Measurements from ENCODE around the gene FRY.
"Not testable (repeated sequence)": the region's sequence is repeated elsewhere in the genome, so short reads cannot be mapped to it uniquely, and the experiment has no call there.

Gene FRY

DNA sequence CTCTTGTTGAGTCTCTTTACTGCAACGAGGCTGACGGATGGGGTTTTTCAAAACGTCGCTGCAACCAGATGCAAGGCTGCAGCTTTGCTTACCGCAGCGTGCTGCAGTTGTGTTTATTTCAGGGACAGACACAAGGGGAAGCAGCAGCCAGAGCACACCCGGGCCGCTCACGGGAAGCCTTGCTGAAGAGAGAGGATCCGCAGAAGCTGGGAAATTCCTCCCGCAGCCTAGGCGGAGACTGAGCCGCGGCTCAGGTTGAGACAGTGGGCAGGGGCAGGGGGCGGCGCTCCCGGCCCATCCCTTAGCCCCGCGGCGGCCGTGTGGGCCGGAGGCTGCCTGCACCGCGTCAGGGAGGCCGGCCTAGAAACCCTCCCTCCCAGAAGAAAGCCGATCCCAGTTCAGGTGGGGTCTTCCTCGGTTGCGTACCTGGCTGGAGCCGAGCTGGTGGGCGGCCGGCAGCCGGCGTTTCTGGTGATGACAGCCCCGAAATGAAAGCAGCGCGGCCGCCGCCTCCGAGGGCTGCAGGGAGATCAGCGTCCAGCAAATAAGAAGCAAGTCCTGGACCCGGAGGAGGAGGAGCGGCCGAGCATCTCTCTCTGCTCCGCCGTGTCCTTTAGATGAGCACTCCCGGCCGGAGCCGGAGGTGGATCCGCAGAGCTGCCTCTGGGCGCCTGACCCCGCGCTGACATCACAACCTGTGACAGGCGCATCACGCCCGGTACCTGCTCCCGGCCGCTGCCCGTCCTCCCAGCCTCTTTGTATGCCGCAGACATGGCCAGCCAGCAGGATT lies at the start of gene FRY:
TSS of gene FRY (plus strand) at position 750 of the 790 bp plus-strand sequence. CDS start at position 772, 22 bp downstream.
- DNase-seq = no peak

DNA sequence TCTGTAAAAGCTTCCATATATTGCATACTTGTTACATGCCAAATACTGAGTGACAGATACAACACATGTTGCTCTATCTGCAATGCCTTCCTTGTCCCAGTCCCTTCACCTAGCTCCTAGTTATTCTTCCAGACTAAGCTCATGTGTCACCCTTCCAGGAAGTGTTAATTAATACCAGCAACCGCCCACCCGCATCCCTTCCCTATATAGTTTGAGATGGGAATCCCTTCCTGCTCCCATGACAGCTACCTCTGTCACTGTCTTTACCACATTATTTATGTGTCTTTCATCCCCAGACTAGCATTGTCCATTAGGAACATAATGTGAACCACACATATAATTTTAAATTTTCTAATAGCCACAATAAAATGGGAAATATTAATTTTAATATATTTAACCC lies 49.5 kb upstream of the FRY start:
- DNase-seq = no peak

DNA sequence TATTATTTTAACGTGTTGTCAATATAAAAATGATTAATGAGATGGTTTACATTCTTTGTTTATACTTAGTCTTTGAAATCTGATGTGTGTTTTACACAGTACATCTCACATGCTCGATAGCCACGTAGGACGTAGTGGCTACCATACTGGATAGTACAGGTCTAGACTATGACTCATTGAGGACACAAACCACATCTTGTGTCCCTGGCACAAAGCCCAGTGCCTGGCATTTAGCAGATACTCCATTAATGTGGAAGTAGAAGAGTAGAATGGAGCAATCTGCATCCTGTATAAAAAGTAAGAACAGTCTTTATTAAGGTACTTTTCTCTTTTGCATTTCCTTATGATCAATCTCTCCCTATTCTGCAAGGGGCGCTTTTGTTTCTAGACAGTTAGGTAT lies 49.0 kb upstream of the FRY start:
- DNase-seq = peak; percentile 63

- DNase-seq = not testable (repeated sequence)
Observed at GRCh38 chr13:31983696-31984095, 47.9 kb upstream of the FRY start.

DNA sequence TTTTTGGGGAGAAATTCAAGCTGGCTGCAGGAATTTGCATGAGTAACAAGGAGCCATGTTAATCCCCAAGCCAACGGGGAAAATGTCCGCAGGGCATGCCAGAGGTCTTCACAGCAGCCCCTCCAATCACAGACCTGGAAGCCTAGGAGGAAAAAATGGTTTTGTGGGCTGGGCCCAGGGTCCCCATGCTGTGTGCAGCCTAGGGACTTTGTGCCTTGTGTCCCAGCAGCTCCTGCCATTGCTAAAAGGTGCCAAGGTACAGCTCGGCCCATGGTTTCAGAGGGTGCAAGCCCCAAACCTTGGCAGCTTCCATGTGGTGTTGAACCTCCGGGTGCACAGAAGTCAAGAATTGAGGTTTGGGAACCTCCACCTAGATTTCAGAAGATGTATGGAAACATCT lies 47.2 kb upstream of the FRY start:
- not testable (repeated sequence) for DNase-seq

DNA sequence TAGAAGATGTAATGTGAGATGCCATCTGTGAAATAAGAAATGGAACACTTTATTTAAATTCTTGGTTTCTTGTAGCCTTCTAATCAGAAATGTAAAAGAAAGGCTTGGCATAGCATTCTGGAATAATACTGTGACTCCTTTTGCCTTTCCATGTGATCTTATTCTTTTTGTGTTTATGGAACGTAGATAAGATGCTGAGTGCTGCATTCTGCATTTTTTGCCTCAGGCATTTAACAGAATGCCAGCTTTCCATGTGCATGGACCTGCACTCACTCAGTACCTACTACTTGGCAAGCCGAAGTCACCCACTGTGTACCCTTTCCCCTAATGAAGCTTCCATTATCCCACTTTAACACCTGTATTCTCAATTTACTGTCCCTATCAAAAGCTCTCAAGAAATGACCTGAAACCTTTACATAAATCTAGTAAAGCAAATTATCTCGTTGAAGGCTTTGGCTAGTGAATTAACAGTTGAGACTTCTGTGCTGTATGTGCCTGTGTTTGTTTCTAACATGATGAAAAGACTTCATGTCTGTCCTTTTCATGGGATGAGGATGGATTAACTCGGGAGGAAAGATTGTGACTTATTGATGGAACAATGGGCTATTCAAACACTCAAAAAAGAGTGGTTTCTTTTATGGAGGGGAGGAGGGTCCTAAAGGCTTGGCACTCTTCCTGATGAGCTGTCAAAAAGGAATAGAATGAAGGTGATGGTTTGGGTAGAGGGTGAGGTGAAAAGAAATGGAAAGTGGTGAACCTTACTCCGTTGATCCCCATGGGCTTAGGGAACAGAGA lies 44.7 kb upstream of the FRY start:
- no peak for DNase-seq

- DNase-seq = no peak
Observed at GRCh38 chr13:31987535-31988170, 43.9 kb upstream of the FRY start.

- not testable (repeated sequence) for DNase-seq
Observed at GRCh38 chr13:31994367-31994766, 37.2 kb upstream of the FRY start.

DNA sequence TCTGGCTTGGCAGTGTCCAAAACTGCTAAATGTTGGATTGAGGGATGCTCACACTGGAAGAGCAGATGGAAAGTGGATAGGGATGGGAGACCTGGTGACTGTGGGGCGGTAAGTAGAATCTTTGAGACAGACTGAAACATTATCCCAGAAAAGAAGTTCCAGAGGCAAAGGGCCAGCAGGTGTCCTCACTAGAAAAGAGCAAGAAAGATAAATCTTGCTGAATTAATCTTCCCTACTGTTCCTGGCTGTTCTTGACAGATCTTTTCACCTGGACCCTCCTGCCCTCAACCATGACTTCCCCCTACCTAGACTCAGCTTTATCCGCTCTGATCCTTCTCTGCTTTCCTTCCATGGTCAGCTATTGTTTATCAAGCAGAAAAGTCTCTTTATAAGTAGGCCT lies 35.0 kb upstream of the FRY start:
- DNase-seq = no peak

GRCh38 chr13:31997641-31998040 lies 33.9 kb upstream of the FRY start:
- no peak for DNase-seq

DNA sequence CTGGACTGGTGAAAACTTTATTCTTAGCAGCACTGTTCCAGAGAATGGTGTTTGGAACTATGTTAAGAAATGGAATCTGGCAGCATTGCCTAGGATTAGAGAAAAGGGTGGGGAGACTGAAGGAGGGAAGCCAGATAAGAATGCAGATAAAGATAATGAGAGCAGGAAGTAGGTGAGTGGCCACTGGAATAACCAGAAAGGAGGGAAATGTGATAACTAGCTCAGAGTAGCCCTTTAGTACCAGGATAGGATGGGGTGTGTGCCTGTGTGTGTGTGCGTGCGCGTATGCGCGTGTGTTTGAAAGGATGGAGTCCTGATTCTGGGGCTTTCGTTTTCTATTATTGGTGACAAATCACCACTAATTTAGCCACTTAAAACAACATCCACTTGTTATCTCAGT lies 33.4 kb upstream of the FRY start:
- DNase-seq = no peak

GRCh38 chr13:32000754-32001153 lies 30.8 kb upstream of the FRY start:
- DNase-seq = not testable (repeated sequence)

DNA sequence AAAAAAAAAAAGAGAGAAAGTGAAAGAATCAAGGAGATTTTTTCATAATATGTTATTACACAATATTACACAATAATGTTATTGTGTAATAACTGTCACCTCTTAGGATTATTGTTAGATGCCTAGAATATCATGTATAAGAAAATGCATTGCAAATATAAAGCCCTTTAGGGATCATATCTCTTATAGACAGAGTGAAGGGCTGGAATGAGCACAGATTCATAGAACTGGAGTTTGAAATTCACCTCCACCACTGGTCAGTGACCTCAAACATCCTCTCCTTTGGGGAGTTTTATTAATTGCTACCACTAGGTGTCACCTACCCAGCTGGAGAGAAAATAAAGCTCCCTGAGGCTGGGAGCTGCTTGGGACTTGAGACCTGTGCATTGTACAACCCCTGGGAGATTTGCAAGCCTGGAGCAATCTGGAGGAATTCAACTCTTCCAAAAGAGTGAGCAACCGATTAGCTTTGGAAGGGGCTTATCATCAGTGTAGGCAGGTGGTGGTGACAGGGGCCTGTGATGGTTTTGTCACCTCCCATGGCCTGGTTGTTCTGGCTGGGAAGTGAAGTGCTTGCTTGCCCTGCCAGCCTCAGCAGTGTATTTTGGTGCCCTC lies 30.3 kb upstream of the FRY start:
- DNase-seq = no peak

DNA sequence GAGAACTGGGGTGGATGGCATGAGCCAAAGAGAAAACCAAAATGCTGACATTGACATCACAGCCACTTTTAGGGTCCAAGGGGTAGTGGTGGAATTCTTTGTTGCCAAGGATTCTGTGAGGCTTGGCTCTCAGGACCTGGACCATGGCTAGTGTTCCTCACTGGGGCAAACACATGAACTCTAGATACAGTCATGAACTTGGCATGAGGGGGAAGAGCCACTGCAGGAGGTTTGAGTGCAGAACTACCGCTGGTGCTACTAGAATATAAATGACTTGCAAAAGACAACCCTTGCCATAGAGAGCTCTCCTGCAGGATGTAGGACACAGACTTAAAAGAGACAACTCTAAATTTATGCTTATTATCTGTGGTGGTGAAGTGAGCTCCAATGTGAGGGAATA lies 29.8 kb upstream of the FRY start:
- DNase-seq = no peak

DNA sequence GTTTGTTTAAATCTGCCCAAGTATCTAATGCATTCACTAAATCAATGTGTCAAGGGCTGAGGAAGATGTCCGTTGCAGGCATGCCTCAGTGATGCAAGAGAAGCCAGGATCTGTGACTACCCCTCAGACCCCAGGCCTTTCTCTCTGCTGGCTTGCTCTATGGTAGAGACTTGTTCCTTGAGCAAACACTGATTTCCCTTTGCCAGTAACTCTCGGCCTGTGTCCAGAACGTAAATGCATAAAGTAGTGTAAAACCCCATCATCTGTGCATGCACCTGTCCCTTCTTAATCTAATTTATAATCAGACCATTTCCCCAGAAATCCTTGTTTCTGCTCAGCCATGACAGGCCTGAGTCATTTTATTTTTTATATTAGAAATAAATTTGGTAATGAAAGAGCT lies 28.7 kb upstream of the FRY start:
- DNase-seq = no peak

GRCh38 chr13:32007494-32007893 lies 24.1 kb upstream of the FRY start:
- DNase-seq = no peak

DNA sequence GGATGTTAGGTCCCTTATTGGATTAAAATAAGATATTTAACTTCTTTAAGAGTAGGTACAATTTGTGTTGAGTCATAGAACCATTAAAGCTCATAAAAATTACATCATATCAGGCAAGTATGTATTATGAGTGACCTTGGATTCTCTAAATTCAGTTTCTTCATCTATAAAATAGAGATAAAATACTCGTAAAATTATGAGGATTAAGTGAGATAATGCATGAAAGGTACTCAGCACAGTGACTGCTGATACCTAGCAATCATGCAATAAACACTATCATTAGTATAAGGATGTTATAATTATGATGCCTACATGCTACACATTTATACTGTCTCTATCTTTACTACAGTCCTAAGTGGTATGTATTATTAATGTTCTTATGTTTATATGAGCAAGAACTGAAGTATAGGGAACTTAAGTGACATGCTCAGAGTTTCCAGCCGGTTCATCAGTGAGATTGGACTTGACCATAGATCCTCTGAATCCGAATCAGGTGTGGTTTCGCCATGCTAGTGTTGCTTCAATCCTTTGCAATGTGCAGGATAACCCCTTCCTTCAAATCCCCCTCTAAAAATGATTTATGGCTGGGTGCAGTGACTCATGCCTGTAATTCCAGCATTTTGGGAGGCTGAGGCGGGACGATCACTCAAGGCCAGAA lies 22.9 kb upstream of the FRY start:
- no peak for DNase-seq

DNA sequence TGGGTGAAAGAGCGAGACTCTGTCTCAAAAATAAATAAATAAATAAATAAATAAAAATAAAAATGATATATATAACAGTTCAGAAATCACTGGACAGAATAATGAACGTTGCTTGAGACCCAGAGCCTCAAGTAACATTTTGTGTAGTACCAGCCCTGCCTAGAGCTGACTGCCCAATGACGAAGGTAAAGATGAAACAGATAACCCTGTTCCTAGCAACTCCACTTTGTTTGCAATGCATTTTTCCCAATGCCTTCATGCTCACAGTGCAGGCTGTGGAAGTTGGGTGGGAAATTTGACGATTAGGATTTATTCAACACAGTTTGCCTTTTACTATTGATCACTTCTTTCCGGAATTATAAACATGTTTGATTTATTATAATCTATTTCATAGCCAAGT lies 22.2 kb upstream of the FRY start:
- DNase-seq = no peak

DNA sequence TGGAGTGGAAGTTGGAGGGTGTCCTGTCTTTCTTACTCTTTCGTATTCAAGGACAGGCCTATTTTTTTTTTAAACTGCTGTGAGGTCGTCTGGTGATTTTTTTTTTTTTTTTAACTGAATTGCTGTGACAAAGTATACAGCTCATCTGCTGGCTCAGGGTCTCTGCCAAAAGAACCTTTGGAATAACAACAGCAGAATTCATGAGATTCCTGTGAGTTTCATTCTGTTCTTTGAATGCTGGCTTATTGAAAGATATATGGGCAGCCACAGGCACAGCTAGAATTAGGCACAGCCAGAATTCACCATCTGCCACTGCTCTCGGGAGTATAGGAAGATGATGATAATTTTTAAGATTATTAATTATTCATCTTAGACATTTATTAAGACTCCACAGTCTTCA lies 21.4 kb upstream of the FRY start:
- no peak for DNase-seq

DNA sequence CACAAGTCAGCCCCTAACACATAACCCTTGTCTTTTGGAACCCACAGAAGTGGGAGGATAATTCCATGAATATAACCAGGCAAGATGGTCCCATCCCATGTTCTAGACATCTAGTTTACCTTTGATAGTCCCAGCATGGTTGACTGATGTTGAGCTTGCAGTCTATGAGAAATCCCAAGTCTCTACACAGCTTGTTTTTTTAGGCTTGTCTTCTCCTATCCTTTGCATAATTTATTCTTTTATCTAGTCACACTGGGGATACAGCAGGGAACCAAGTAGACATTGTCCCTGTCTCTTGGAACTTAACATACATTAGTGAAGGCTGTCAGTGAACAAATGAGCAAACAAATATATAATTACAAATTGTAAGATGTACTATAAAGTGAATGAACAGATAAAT lies 19.6 kb upstream of the FRY start:
- no peak for DNase-seq

DNA sequence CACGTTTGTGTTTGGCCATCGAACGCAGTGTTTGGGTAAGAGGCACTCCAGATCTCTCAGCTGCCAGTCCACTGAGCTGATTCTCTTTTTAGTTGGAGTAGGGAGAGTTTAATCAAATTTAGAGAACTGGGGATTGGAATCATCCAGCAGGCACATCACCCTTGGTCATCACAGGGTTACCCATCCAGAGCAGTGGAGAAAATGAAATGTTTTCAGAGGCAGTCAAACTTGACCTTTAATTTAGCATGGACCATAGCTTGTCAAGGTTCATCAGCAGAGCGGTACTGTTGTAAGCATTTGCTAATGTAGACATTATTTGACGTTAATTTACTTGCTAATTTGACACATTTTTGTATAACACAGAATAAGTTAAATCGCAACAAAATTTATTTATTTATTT lies 18.4 kb upstream of the FRY start:
- no peak for DNase-seq

GRCh38 chr13:32016119-32016518 lies 15.5 kb upstream of the FRY start:
- no peak for DNase-seq

- no peak for DNase-seq
Observed at GRCh38 chr13:32016631-32017030, 14.9 kb upstream of the FRY start.
